ENCODE data around the gene TPBGL.

GRCh38 chr11:75239531-75240290, 863 bp upstream of the TPBGL start:
- TF ChIP-seq GATA2 (IDR thresholded peaks at IDR 0.05; ENCODE audit: low read depth, low read length) = no peak
- no peak for TF ChIP-seq GATA3 (IDR thresholded peaks at IDR 0.05; ENCODE audit: low read depth, low read length)

Measured in SH-SY5Y (cell line).